Activated CD4-positive, alpha-beta T cell treated with anti-CD3 and anti-CD28 coated beads, Interleukin-2, amount 10 ng/mL, durations not matched to agents 24 days and 14 days (primary cell): ENCODE data around the gene UBASH3B. TPM values are rescaled to one million over a fixed set of nuclear protein-coding genes. Genes with fewer than 3 reads are reported as not detected.

Source experiments
- DNase-seq: peaks from one replicate; pipeline ENCODE4 v3.0.0; 2022
- H3K27ac Mint-ChIP-seq: one replicate; pipeline ENCODE4 v1.8.0; 2022; ENCODE audit warnings: mild to moderate bottlenecking, mixed read lengths
- H3K27me3 Mint-ChIP-seq: one replicate; pipeline ENCODE4 v1.8.0; 2022; ENCODE audit warnings: mixed read lengths
- H3K36me3 Mint-ChIP-seq: one replicate; pipeline ENCODE4 v1.8.0; 2022; ENCODE audit warnings: low read depth, mild to moderate bottlenecking, mixed read lengths
- H3K4me1 Mint-ChIP-seq: one replicate; pipeline ENCODE4 v1.8.0; 2021; ENCODE audit warnings: mixed read lengths
- H3K4me3 Mint-ChIP-seq: one replicate; pipeline ENCODE4 v1.8.0; 2022; ENCODE audit warnings: mild to moderate bottlenecking, moderate library complexity, mixed read lengths
- H3K9me3 Mint-ChIP-seq: one replicate; pipeline ENCODE4 v1.8.0; 2021; ENCODE audit warnings: mixed read lengths
- intact Hi-C: fragments of 100-400 bp; cut with micrococcal nuclease; formaldehyde crosslinking; loops from one replicate; pipeline ENCODE4 v1.15.1; 2023
- total RNA-seq: library from RNA; stranded (reverse); gene quantifications from 2 replicates; pipeline ENCODE4 v1.2.3, GENCODE V29; 2022

Gene UBASH3B
- total RNA-seq, 1 donor from 2014 or later = 14.8 TPM

DNA sequence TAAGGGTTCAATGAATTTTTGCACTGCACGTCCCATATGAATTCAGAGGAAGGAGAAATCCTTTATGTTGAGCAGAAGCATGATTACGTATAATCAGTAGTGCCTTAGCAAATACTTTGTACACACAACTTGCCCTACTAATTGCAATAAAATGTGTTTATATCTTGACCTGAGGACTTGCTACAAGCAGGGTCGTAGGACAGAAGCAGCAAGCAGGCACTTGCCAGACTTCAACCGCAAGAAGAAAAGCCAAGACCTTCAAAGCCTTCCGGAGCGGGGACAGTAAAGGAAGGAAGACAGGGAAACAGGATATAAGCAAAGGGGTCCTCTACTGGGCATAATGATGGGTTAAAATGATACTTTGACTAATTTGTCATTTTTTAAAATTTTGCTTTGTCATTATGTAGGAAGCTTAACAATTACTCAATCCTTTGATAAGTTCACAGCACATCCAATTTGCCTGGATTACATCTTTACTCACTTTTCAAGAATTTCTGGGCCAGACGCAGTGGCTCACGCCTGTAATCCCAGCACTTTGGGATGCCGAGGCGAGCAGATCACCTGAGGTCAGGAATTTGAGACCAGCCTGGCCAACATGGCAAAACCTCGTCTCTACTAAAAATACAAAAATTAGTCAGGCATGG is 23.2 kb upstream of the UBASH3B start:
- no peaks in the 10 kb centered on the region for H3K36me3 Mint-ChIP-seq
- no peak overlapping the region for H3K4me3 Mint-ChIP-seq
- peaks cover 14% of the 10 kb centered on the region for H3K27me3 Mint-ChIP-seq
- H3K4me1 Mint-ChIP-seq = peaks cover 2% of the 10 kb centered on the region
- intact Hi-C loops = no loop called here
- DNase-seq = no peak
- no peak overlapping the region for H3K27ac Mint-ChIP-seq
- H3K9me3 Mint-ChIP-seq = no peaks in the 10 kb centered on the region

DNA sequence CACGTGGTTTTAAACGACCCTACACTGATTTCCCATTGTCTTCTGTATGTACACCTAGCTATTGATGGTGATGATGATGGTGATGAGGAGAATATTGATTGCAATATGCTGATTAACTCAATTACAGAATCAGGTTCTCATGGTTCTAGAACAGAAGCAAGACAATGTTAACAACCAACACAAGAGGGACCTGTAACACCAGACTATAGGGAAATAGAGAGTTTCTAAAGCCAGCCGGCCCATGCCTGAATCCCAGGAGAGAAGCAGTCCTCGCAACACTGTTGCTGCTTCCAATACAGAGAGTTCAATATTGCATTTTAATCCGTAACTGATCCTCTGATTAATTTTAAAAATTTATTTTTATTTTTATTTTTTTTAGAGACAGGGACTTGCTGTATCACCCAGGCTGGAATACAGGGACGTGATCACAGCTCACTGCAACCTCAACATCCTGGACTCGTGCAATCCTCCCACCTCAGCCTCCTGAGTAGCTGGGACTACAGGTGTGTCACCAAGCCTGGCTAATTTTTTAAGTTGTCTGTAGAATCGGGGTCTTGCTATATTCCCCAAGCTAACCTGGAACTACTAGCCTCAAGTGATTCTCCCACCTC is 22.2 kb upstream of the UBASH3B start:
- no peaks in the 10 kb centered on the region for H3K9me3 Mint-ChIP-seq
- H3K4me1 Mint-ChIP-seq = peaks cover 7% of the 10 kb centered on the region
- intact Hi-C loops = loop anchor here (1.0 kb wide), 2 partner anchors 121 to 148 kb away; no protein-coding TSS in a partner anchor
- no peak overlapping the region for H3K4me3 Mint-ChIP-seq
- peaks cover 11% of the 10 kb centered on the region for H3K27me3 Mint-ChIP-seq
- H3K36me3 Mint-ChIP-seq = no peaks in the 10 kb centered on the region
- peak; percentile 62 for DNase-seq
- no peak overlapping the region for H3K27ac Mint-ChIP-seq

DNA sequence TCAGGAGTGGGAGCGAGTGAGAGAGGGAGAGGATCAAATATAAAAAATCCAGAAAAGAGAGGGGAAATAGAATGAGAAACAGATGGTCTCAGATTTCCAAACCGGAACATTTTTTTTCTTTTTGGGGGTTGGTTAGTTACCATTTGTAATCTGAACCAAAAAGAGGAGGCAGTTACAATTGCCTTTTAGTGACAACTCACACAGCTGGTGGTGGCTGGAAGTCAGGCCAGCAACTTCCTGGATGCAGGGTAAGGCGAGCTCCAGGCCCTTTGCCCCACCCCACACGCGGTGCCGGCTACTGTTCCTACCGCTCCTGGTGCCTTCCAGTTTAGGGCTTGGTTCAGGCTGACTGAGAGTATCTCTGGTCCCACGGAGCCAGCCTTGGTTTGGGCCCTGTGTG is 21.0 kb upstream of the UBASH3B start:
- H3K27me3 Mint-ChIP-seq = peaks cover 13% of the 10 kb centered on the region
- H3K27ac Mint-ChIP-seq = no peak overlapping the region
- no peak for DNase-seq
- H3K4me1 Mint-ChIP-seq = peaks cover 7% of the 10 kb centered on the region
- no peak overlapping the region for H3K4me3 Mint-ChIP-seq
- H3K9me3 Mint-ChIP-seq = no peaks in the 10 kb centered on the region
- intact Hi-C loops = no loop called here
- no peaks in the 10 kb centered on the region for H3K36me3 Mint-ChIP-seq

GRCh38 chr11:122637541-122637940 is 18.0 kb upstream of the UBASH3B start:
- Mint-ChIP-seq H3K27me3 (peaks cover 20% of the 10 kb centered on the region), H3K27ac (no peak overlapping the region), H3K4me1 (peaks cover 7% of the 10 kb centered on the region), H3K4me3 (no peak overlapping the region), H3K36me3 (no peaks in the 10 kb centered on the region), H3K9me3 (no peaks in the 10 kb centered on the region)
- no peak for DNase-seq
- intact Hi-C loops = no loop called here

DNA sequence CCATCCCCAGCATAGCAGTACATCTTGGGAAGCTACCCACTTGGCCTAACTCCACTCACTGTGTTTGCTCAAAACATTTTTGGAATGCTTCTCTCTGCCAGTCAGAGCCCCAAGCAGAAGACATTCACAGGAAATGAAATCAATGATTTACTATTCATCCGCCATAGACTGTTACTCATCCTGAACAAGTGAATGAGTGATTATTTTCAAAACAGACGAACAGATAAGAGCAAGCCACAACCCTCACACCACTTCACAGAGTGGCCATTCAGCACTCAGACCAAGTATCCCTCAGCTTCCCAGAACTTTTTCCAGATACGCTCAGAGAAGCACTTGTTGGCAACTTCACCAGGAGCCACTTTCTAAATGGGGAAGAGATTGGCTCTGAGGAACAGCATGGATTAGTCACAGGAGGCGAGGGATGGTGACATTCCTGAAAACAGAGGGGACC is 13.0 kb upstream of the UBASH3B start:
- no peak overlapping the region for H3K4me3 Mint-ChIP-seq
- DNase-seq = no peak
- no peak overlapping the region for H3K27ac Mint-ChIP-seq
- H3K4me1 Mint-ChIP-seq = peaks cover 3% of the 10 kb centered on the region
- H3K27me3 Mint-ChIP-seq = peaks cover 19% of the 10 kb centered on the region
- intact Hi-C loops = no loop called here
- H3K9me3 Mint-ChIP-seq = no peaks in the 10 kb centered on the region
- H3K36me3 Mint-ChIP-seq = no peaks in the 10 kb centered on the region

DNA sequence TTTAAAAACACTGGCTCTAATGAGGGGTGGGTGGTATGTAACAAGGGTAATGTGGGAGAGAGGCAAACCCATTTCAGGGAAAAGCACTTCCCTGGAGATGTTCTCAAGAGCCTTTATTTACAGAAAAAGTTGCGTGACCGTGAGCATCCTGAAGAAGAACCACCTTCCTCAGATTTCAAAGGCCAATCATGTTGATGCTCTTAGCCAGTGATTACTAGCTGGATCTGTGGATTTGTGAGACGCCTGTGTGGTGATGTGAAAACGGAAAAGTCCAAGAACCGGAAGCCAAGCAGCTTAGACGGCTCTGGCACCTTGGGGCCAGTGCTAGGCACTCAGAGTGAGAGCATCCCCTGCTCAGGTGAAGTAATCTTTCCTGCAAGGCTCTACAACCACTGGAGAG is 12.6 kb upstream of the UBASH3B start:
- H3K9me3 Mint-ChIP-seq = no peaks in the 10 kb centered on the region
- no peak overlapping the region for H3K4me3 Mint-ChIP-seq
- peaks cover 19% of the 10 kb centered on the region for H3K27me3 Mint-ChIP-seq
- DNase-seq = no peak
- no peak overlapping the region for H3K27ac Mint-ChIP-seq
- no peaks in the 10 kb centered on the region for H3K36me3 Mint-ChIP-seq
- no peaks in the 10 kb centered on the region for H3K4me1 Mint-ChIP-seq
- intact Hi-C loops = no loop called here

- intact Hi-C loops = no loop called here
- Mint-ChIP-seq H3K36me3 (no peaks in the 10 kb centered on the region), H3K9me3 (no peaks in the 10 kb centered on the region), H3K27me3 (peaks cover 16% of the 10 kb centered on the region), H3K4me1 (no peaks in the 10 kb centered on the region), H3K4me3 (no peak overlapping the region), H3K27ac (no peak overlapping the region)
- no peak for DNase-seq
Observed at GRCh38 chr11:122645847-122646246, 9.7 kb upstream of the UBASH3B start.

GRCh38 chr11:122646549-122647340 is 8.8 kb upstream of the UBASH3B start:
- DNase-seq = no peak
- H3K27ac Mint-ChIP-seq = no peak overlapping the region
- no peaks in the 10 kb centered on the region for H3K9me3 Mint-ChIP-seq
- no peaks in the 10 kb centered on the region for H3K4me1 Mint-ChIP-seq
- peaks cover 15% of the 10 kb centered on the region for H3K27me3 Mint-ChIP-seq
- no peaks in the 10 kb centered on the region for H3K36me3 Mint-ChIP-seq
- H3K4me3 Mint-ChIP-seq = no peak overlapping the region
- intact Hi-C loops = no loop called here

DNA sequence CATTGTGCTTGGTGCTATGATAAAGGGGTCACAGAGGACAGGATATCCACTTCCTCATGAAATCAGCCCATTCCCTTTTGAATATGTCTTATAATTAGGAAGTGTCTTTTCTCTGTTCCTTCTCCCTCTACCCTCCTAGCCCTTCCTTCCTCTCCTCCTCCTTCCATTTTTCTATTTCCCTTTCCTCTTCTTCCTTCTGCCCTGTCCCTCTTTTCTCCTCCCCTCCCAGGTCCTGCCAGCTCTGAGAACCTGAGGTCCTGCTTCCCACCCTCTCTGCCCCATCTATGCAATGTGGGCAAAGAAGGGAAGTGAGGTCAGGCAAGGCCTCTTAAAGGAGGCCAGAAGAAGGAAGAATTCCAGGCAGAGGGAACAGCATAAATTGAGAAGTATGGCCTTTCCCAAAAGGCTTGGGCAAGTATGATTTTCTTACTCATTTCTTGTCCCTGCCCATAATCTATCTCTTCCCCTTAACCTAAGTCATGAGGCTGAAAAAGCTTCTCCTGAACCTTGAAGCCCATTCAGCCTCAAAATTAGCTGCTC is 7.7 kb upstream of the UBASH3B start:
- peaks cover 18% of the 10 kb centered on the region for H3K27me3 Mint-ChIP-seq
- no peak overlapping the region for H3K27ac Mint-ChIP-seq
- no peaks in the 10 kb centered on the region for H3K9me3 Mint-ChIP-seq
- no peak overlapping the region for H3K4me3 Mint-ChIP-seq
- no peaks in the 10 kb centered on the region for H3K4me1 Mint-ChIP-seq
- intact Hi-C loops = no loop called here
- no peak for DNase-seq
- H3K36me3 Mint-ChIP-seq = no peaks in the 10 kb centered on the region

- Mint-ChIP-seq H3K4me3 (no peak overlapping the region), H3K36me3 (no peaks in the 10 kb centered on the region), H3K27ac (no peak overlapping the region), H3K4me1 (no peaks in the 10 kb centered on the region), H3K27me3 (peaks cover 31% of the 10 kb centered on the region), H3K9me3 (no peaks in the 10 kb centered on the region)
- intact Hi-C loops = no loop called here
- DNase-seq = no peak
Observed at GRCh38 chr11:122649116-122649515, 6.4 kb upstream of the UBASH3B start.

DNA sequence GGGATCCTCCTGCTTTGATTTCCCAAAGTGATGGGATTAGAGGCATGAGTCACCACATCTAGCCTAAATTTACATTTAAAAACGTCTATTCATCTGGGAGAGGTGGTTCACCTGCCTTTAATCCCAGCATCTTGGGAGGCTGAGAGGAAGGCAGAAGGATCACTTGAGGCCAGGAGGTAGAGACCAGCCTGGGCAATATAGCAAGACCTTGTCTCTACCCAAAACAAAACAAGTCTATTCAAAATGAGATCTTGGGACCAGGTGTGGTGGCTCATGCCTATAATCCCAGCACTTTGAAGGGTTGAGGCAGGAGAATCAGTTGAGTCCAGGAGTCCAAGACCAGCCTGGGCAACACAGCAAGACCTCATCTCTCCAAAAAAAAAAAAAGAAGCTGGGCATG is 4.9 kb upstream of the UBASH3B start:
- peaks cover 42% of the 10 kb centered on the region for H3K27me3 Mint-ChIP-seq
- no peak overlapping the region for H3K27ac Mint-ChIP-seq
- intact Hi-C loops = loop anchor here (10.0 kb wide), 1 partner anchor 204 kb away; no protein-coding TSS in a partner anchor
- H3K36me3 Mint-ChIP-seq = no peaks in the 10 kb centered on the region
- H3K4me1 Mint-ChIP-seq = peaks cover 8% of the 10 kb centered on the region
- DNase-seq = no peak
- no peak overlapping the region for H3K4me3 Mint-ChIP-seq
- no peaks in the 10 kb centered on the region for H3K9me3 Mint-ChIP-seq

GRCh38 chr11:122652495-122652894 is 3.0 kb upstream of the UBASH3B start:
- Mint-ChIP-seq H3K36me3 (peaks cover 3% of the 10 kb centered on the region), H3K27me3 (peaks cover 46% of the 10 kb centered on the region), H3K9me3 (no peaks in the 10 kb centered on the region)

DNA sequence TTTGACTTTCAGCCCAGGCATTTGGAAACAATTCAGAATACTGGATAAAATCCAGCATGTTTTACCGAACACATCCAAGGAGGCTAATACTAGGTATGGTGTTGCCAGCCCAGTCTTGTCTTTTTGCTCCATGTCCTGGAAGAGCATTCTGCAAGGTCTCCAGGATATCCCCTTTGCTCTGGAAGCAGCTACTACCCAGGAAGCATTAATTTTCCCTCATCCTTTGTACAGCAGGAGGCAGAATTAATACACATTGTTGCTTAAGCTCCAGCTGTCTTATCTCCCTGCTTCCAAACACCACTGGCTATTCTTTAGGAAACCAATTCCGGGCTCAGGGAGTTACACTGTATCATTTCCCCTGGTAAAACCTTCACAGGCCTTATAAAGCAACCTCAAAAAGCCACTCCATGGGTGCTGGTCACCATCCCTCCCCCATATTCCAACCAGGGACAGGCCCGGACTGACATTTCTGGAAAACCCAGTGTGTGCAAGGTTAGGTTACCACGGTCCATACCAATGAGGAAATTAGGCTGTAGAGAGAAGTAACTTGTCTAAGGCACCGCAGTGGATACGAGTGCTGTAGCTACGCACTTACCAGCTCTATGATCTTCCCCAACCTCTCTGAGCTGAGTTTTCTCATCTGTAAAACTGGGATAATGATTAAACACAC is 1.5 kb upstream of the UBASH3B start:
- Mint-ChIP-seq H3K4me3 (no peak overlapping the region), H3K9me3 (no peaks in the 10 kb centered on the region), H3K36me3 (peaks cover 5% of the 10 kb centered on the region), H3K27ac (no peak overlapping the region), H3K4me1 (peaks cover 17% of the 10 kb centered on the region), H3K27me3 (peaks cover 51% of the 10 kb centered on the region)
- intact Hi-C loops = loop anchor here (10.0 kb wide), 1 partner anchor 201 kb away; no protein-coding TSS in a partner anchor
- no peak for DNase-seq

More at GRCh38 chr11:122652495-122652894, 3.0 kb upstream of the UBASH3B start:
- H3K4me3 Mint-ChIP-seq = no peak overlapping the region
- no peak for DNase-seq
- peaks cover 13% of the 10 kb centered on the region for H3K4me1 Mint-ChIP-seq
- H3K27ac Mint-ChIP-seq = no peak overlapping the region
- intact Hi-C loops = loop anchor here (10.0 kb wide), 1 partner anchor 202 kb away; no protein-coding TSS in a partner anchor
